GM21515 (cell line): ENCODE data around the gene TMEM147.

ENCODE experiments used
- ATAC-seq: cut with Tn5 transposase; IDR thresholded peaks from one replicate; pipeline ENCODE4 v1.9.1; 2021; ENCODE audit not compliant: unreplicated experiment

Gene TMEM147

GRCh38 chr19:35519291-35519690, 26.1 kb upstream of the TMEM147 start:
- no peak for ATAC-seq

DNA sequence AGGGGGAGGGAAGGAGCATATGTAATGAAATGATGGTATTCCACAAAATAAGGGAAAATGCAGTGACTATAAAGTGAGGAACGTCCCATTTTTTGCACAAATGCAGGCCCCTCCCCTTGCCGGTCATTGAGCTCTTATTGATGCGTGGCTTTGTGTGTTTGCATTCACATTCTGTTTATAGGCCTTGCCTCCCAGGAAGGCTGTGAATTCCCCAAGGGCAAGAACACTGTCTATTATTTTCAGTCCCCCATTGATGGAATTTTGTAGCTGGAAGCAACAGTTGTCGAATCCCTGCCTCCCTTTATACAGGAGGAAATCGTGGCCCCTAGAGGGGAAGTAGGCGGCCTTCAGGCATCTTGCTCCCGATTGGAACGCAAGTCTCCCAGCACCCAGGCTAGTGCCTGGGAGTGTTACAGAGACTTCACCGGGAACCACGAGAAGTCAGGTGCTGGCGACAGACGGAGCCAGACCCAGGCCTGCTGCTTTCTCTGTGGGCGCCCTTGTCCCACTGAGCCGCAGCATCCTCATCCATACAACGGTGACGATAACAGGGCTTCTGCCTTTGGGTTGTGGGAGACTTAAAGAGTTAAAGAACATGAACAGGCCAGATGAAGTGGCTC, 24.2 kb upstream of the TMEM147 start:
- no peak for ATAC-seq

DNA sequence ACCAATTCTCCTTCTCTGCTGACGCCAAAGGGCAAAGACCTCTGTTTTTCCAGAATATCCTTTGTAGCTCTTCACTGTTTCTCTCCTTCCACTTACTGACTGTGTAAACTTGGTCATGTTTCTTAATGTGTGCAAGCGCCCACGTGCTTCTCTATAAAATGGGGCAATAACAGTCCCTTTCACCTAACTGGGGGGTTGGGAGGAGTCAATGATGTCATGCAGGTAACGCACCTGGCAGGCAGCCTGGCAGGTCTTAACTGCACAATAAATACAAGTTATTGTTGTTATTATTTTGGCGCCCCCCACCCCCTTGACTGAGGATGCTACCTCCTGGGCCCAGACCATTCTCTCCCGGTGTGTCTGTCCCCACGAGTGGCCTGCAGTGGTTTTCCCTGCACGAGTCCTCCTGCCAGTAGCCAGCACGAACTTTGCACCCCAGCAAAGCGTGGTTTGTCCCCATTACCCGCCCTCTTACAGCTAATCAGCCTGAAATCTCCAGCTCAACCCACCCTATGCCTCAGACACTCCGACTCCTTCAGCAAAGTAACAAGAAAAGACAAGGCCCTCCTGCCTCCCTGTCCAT, 22.6 kb upstream of the TMEM147 start:
- ATAC-seq = no peak

GRCh38 chr19:35524181-35524837, 21.1 kb upstream of the TMEM147 start:
- no peak for ATAC-seq

GRCh38 chr19:35525873-35526272, 19.6 kb upstream of the TMEM147 start:
- ATAC-seq = no peak

DNA sequence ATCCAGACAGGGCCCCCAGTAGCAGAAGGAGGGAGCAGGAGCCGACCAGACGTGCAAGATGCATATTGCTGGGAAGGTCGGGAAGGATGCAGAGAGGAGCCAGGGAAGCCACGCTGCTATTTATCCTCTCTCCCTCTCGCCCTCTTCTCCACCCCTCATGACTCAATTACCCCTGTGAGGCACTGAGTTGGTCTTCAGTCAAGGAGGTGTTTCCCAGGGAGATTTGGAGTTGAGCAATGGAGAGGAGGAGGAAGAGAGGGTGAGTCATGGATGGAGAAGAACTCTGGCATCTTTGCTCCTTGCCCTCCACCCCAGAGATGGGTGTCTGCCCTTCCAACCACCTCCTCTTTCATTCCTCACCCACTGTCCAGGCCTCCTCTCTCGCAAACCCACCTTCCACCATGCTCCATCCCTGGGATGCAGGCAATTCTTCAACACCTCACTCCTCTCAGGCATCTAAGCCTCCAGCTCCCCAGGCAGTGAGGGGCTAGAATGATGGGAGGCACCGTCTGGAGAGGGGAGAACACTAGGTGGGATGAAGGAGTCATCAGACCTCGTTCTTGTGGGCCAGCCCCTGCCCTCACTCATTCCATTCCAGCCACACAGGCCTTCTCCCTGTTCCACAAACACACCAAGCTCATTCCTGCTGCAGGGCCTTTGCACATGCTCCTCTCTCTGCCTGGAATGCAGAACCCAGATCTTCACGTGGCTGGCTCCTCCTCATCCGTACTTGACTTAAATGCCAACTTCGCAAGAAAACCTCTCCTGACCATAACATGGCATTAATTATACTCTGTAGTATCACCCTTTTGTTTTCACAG, 17.0 kb upstream of the TMEM147 start, which contains the start of gene SBSN:
TSS of gene SBSN (minus strand) at position 94 of the 821 bp plus-strand sequence. CDS start at position 64, 30 bp downstream.
- no peak for ATAC-seq

GRCh38 chr19:35529241-35530218, 15.9 kb upstream of the TMEM147 start:
- ATAC-seq = no peak

DNA sequence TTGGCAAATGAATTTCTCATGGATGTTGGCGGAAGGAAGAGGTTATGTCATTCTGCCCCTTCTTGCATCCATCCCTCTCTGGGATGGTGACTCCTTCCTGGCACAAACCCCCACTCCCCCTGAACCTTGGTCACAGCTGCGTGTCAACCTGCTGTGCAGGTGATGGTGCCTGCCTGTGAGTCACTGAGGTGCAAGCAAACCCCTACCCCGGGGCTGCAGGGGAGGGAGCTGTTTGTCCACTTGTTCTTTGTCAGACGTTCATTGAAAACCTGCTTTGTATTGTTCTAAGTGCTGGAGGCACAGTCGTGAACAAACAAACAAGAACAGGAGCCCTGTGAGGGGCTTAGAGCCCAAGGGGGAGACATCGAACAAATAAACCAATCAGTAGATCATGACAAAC, 14.1 kb upstream of the TMEM147 start:
- no peak for ATAC-seq

DNA sequence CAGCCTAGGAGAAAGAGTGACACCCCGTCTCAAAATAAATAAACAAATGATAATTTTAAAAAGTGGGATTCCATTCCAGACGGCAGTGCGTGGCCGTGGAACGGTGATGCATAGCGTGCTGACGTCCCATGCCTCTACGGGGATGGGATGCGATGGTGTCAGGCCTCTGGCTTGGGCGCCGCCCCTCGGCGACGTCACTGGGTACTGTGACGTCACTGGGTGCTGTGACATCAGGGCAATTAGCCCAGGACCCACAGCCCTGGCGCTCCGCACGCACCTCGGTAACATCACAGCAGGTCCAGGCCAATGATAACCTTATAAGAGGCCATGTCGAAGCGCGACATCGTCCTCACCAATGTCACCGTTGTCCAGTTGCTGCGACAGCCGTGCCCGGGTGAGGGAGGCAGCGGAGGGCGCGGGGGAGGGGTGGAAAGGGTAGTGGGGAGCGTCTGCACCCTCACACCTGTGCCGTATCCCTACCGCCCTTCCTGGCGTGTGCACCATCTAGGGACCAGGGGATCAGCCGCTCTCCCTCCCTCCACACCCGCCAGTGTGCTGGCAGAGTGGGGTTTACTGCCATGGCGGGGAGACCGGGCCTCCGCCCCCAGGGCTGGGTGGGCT, 12.1 kb upstream of the TMEM147 start, which contains the start of gene GAPDHS:
TSS of gene GAPDHS (plus strand) at position 256 of the 621 bp plus-strand sequence. CDS start at position 328, 72 bp downstream.
- no peak for ATAC-seq

GRCh38 chr19:35533822-35534392, 11.5 kb upstream of the TMEM147 start:
- no peak for ATAC-seq

GRCh38 chr19:35534803-35535480, 10.5 kb upstream of the TMEM147 start:
- no peak for ATAC-seq

- ATAC-seq = no peak
These were observed 6.1 kb upstream of the TMEM147 start for GRCh38 chr19:35539314-35539713.

DNA sequence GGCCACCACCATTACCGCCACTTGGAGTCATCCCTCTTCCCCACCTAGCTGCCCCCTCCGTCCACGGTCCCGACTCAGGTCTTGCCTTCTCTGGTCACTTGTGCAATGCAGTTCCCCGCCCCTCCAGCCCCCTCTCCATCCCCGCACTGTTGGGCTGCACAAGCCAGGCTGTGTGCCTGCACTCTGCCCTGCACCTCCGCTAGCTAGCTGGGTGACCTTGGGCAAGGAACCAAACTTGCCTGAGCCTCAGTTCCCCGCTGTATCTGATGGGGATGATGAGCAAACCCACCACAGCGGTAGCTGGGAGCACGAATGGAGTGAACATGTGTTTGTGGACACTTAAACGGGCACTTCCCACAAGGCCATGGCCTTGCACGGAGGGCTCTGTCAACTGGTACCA, 5.6 kb upstream of the TMEM147 start:
- ATAC-seq = no peak

DNA sequence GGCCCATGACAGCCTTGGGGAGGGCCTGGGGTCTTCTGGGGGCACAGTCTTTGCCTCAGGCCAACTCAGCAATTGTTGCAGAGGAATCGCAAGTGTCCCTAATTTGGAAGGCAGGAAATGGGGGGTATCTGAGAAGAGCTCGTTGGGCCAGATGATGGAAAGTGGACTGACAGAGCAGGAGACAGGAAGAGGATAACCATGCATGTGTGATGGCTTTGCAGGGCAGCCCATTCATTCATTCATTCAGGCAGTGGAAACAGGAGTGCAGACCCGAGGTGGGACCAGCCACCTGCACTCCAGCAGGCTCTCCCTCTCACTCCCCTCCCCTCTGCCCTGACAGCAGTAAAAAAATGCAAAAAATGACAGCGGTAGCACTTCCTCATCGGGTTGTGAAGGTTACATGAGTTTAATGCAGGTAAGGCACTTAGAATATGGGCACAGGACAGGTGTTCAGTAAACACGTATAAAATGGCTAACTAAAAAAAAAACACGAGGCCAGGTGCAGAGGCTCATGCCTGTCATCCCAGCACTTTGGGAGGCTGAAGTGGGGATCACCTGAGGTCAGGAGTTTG, 5.0 kb upstream of the TMEM147 start:
- no peak for ATAC-seq

GRCh38 chr19:35542209-35542608, 3.2 kb upstream of the TMEM147 start:
- no peak for ATAC-seq

DNA sequence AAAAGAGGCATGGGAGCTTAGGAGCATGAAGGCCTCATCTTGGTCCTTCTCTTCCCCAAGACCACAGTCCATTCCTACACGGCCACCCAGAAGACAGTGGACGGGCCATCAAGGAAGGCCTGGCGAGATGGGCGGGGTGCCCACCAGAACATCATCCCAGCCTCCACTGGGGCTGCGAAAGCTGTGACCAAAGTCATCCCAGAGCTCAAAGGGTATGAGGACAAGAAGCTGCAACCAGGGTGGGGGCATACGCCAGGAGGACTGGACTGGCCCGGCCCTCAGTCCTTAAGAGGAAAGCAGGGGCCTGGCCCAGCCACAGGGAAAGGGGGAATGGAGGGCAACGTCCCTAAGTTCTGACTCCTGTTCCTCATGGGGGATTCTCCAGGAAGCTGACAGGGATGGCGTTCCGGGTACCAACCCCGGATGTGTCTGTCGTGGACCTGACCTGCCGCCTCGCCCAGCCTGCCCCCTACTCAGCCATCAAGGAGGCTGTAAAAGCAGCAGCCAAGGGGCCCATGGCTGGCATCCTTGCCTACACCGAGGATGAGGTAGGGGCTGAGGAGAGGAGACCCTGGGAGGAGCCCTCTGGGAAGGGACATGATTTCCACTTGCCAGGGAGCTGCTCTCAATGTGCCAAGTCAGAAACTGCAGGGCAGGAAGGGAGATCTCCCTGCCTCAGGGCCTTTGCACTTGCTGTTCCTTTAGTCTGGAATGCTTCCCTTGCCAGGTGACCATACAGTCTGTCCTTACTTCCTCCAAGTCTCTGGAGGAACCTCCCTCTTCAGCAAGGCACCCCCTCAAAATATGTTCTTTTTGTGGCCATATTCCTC, 1.9 kb upstream of the TMEM147 start:
- ATAC-seq = no peak

- no peak for ATAC-seq
These were observed 1.2 kb upstream of the TMEM147 start for GRCh38 chr19:35544110-35544802.
